Endodermal cell (in vitro differentiated cells): ENCODE data around the gene ING4. TPM values are rescaled to one million over a fixed set of nuclear protein-coding genes. Genes with fewer than 3 reads are reported as not detected.

ENCODE experiments used
- DNase-seq: peaks from one replicate; pipeline ENCODE4 v3.0.0-alpha.2; 2017
- H3K27ac ChIP-seq: 2 replicates; pipeline ENCODE4 v1.5.1; 2013; ENCODE audit warnings: mild to moderate bottlenecking, low read depth, low read length, moderate library complexity
- H3K27me3 ChIP-seq: 2 replicates; pipeline ENCODE4 v1.6.1; 2013; ENCODE audit warnings: mild to moderate bottlenecking, low read length, moderate library complexity; ENCODE audit not compliant: insufficient read depth, control insufficient read depth, poor library complexity, severe bottlenecking
- H3K36me3 ChIP-seq: 2 replicates; pipeline ENCODE4 v1.7.0; 2013; ENCODE audit warnings: mild to moderate bottlenecking, low read length, moderate library complexity; ENCODE audit not compliant: control insufficient read depth, insufficient read depth
- H3K4me1 ChIP-seq: one replicate; pipeline ENCODE4 v1.7.0; 2013; ENCODE audit warnings: low read length; ENCODE audit not compliant: control insufficient read depth, insufficient read depth
- H3K4me3 ChIP-seq: 2 replicates; pipeline ENCODE4 v1.5.1; 2013; ENCODE audit warnings: mild to moderate bottlenecking, low read length, moderate library complexity
- H3K9ac ChIP-seq: 2 replicates; pipeline ENCODE4 v1.6.1; 2013; ENCODE audit warnings: mild to moderate bottlenecking, low read length, moderate library complexity; ENCODE audit not compliant: poor library complexity, severe bottlenecking; ENCODE audit errors: extremely low read depth
- H3K9me3 ChIP-seq: 2 replicates; pipeline ENCODE4 v1.6.1; 2013; ENCODE audit warnings: mild to moderate bottlenecking, low read length, moderate library complexity; ENCODE audit not compliant: control insufficient read depth
- H3K27ac Mint-ChIP-seq: 2 replicates; pipeline ENCODE4 v1.8.0; 2020; ENCODE audit warnings: mixed read lengths
- H3K27me3 Mint-ChIP-seq: 2 replicates; pipeline ENCODE4 v1.8.0; 2021; ENCODE audit warnings: mild to moderate bottlenecking, mixed read lengths; ENCODE audit not compliant: insufficient read depth
- H3K36me3 Mint-ChIP-seq: 2 replicates; pipeline ENCODE4 v1.8.0; 2020; ENCODE audit warnings: low read depth, mixed read lengths
- H3K4me1 Mint-ChIP-seq: 2 replicates; pipeline ENCODE4 v1.8.0; 2020; ENCODE audit warnings: mixed read lengths
- H3K4me3 Mint-ChIP-seq: 2 replicates; pipeline ENCODE4 v1.8.0; 2020; ENCODE audit warnings: mild to moderate bottlenecking, moderate library complexity, mixed read lengths
- H3K9me3 Mint-ChIP-seq: 2 replicates; pipeline ENCODE4 v1.8.0; 2020; ENCODE audit warnings: mild to moderate bottlenecking, mixed read lengths
- CTCF ChIP-seq: fragments of 200-600 bp; sonication (generic); conservative IDR thresholded peaks from 2 replicates; pipeline ENCODE4 v1.5.0; 2021; ENCODE audit warnings: antibody characterized with exemption, mild to moderate bottlenecking
- WGBS, 2 experiments: methylation state at CpG; one replicate each; pipeline versions ENCODE4 v1.1.5 to v1.1.7; 2013; ENCODE audit warnings: missing lambda C conversion rate in 2 of 2, mixed read lengths in 1 of 2; ENCODE audit not compliant: insufficient coverage in 1 of 2, insufficient read length in 1 of 2; 5-methylcytosine and 5-hydroxymethylcytosine counted together
- total RNA-seq, 2 donors: library from RNA; stranded (reverse); fragmentation: NEBNext Ultra II Directional in 1 of 2; extraction: Animal tissue kit (Norgen Biotek cat#: 25700) in 1 of 2; gene quantifications; 2 replicates in 1 of 2; 3 replicates in 1 of 2; pipeline ENCODE4 v1.2.1, GENCODE V29; 2021

Gene ING4
- total RNA-seq, 2 donors from 2014 or later, result 30.5 to 60.3 TPM

GRCh38 chr12:6603095-6603567 lies 59.8 kb downstream of the ING4 start:
- H3K4me3 Mint-ChIP-seq, result no peak overlapping the region
- H3K4me3 ChIP-seq, result no peak overlapping the region

GRCh38 chr12:6602526-6602925 lies 60.4 kb downstream of the ING4 start:
- no peak overlapping the region for H3K27ac ChIP-seq
- Mint-ChIP-seq H3K9me3 (no peaks in the 10 kb centered on the region), H3K27ac (peak overlapping the region; percentile 1), H3K4me3 (no peak overlapping the region), H3K4me1 (peaks cover 30% of the 10 kb centered on the region), H3K27me3 (no peaks in the 10 kb centered on the region), H3K36me3 (peaks cover 75% of the 10 kb centered on the region)
- no peaks in the 10 kb centered on the region for H3K27me3 ChIP-seq
- no peaks in the 10 kb centered on the region for H3K9me3 ChIP-seq
- no peak for TF ChIP-seq CTCF
- no peak for DNase-seq
- no peak overlapping the region for H3K4me3 ChIP-seq
- 94 to 100% methylated on average over 3 of the region's 3 CpGs for WGBS, 2 experiments
- H3K9ac ChIP-seq, result no peak overlapping the region
- peaks cover 76% of the 10 kb centered on the region for H3K36me3 ChIP-seq
- peaks cover 4% of the 10 kb centered on the region for H3K4me1 ChIP-seq

More at GRCh38 chr12:6603095-6603567, 59.8 kb downstream of the ING4 start:
- no peak for TF ChIP-seq CTCF
- H3K4me1 Mint-ChIP-seq, result peaks cover 30% of the 10 kb centered on the region
- H3K9ac ChIP-seq, result no peak overlapping the region
- H3K36me3 Mint-ChIP-seq, result peaks cover 69% of the 10 kb centered on the region
- 68% methylated on average over 3 of the region's 6 CpGs; no CpG with 5 or more reads in 1 of the 2 experiments for WGBS, 2 experiments
- no peaks in the 10 kb centered on the region for H3K9me3 Mint-ChIP-seq
- peak overlapping the region; percentile 1 for H3K27ac Mint-ChIP-seq
- peaks cover 4% of the 10 kb centered on the region for H3K4me1 ChIP-seq
- peaks cover 70% of the 10 kb centered on the region for H3K36me3 ChIP-seq
- no peaks in the 10 kb centered on the region for H3K9me3 ChIP-seq
- no peaks in the 10 kb centered on the region for H3K27me3 ChIP-seq
- peak; percentile 67 for DNase-seq
- H3K27me3 Mint-ChIP-seq, result no peaks in the 10 kb centered on the region
- H3K27ac ChIP-seq, result peak overlapping the region; percentile 59

Other genes with a start within 250 kb of the ING4 start
- gene CD27, start 218.2 kb downstream of the ING4 start, total RNA-seq, result under 1 TPM in 1 of 2 donors, not detected in 1; 0.44 TPM
- gene TAPBPL, start 211.1 kb downstream of the ING4 start, total RNA-seq, result 1 to 10 TPM in 1 of 2 donors, under 1 TPM in 1; 0.55 to 1.4 TPM
- gene VAMP1, start 192.4 kb downstream of the ING4 start, total RNA-seq, result 10 to 100 TPM in 1 of 2 donors, 1 to 10 TPM in 1; 5.6 to 17.8 TPM
- 100 to 1,000 TPM; 196 to 450 TPM for gene MRPL51, start 169.9 kb downstream of the ING4 start, total RNA-seq
- gene NCAPD2, start 169.0 kb downstream of the ING4 start, total RNA-seq, result 100 to 1,000 TPM in 1 of 2 donors, 10 to 100 TPM in 1; 90.3 to 150 TPM
- gene GAPDH, start 128.6 kb downstream of the ING4 start, total RNA-seq, result 1,000 to 10,000 TPM; 2,848 to 5,273 TPM
- gene IFFO1, start 107.1 kb downstream of the ING4 start, total RNA-seq, result 10 to 100 TPM; 10.9 to 30.7 TPM
- gene NOP2, start 94.8 kb downstream of the ING4 start, total RNA-seq, result 100 to 1,000 TPM in 1 of 2 donors, 10 to 100 TPM in 1; 51.6 to 135 TPM
- gene CHD4, start 55.7 kb downstream of the ING4 start, total RNA-seq, result 100 to 1,000 TPM; 276 to 385 TPM
- gene LPAR5, start 27.2 kb downstream of the ING4 start, total RNA-seq, result under 1 TPM; 0.24 to 0.73 TPM
- gene ACRBP, start 15.7 kb downstream of the ING4 start, total RNA-seq, result 1 to 10 TPM; 1.9 to 3.9 TPM
- 100 to 1,000 TPM in 1 of 2 donors, 10 to 100 TPM in 1; 74.4 to 146 TPM for gene ZNF384, start 26.3 kb upstream of the ING4 start, total RNA-seq
- 1 to 10 TPM; 2.6 to 7.1 TPM for gene PIANP, start 37.7 kb upstream of the ING4 start, total RNA-seq
- 10 to 100 TPM; 43.3 to 69.2 TPM for gene COPS7A, start 60.9 kb upstream of the ING4 start, total RNA-seq
- gene MLF2, start 90.0 kb upstream of the ING4 start, total RNA-seq, result 100 to 1,000 TPM; 219 to 393 TPM
- 100 to 1,000 TPM; 637 to 888 TPM for gene PTMS, start 103.2 kb upstream of the ING4 start, total RNA-seq
- 1 to 10 TPM; 1.9 to 7.3 TPM for gene LAG3, start 109.4 kb upstream of the ING4 start, total RNA-seq
- 1 to 10 TPM in 1 of 2 donors, under 1 TPM in 1; 0.77 to 1.3 TPM for gene CD4, start 126.4 kb upstream of the ING4 start, total RNA-seq
- gene GPR162, start 158.7 kb upstream of the ING4 start, total RNA-seq, result 10 to 100 TPM; 14.7 to 15.0 TPM
- gene P3H3, start 165.3 kb upstream of the ING4 start, total RNA-seq, result 10 to 100 TPM; 58.4 to 63.1 TPM
- gene GNB3, start 177.8 kb upstream of the ING4 start, total RNA-seq, result 10 to 100 TPM; 10.0 to 17.1 TPM
- gene CDCA3, start 188.2 kb upstream of the ING4 start, total RNA-seq, result 10 to 100 TPM; 53.1 to 63.9 TPM
- 100 to 1,000 TPM; 120 to 257 TPM for gene USP5, start 189.0 kb upstream of the ING4 start, total RNA-seq
- gene TPI1, start 204.4 kb upstream of the ING4 start, total RNA-seq, result 1,000 to 10,000 TPM in 1 of 2 donors, 100 to 1,000 TPM in 1; 805 to 1,294 TPM
- gene SPSB2, start 210.2 kb upstream of the ING4 start, total RNA-seq, result 10 to 100 TPM; 34.6 to 36.5 TPM
- 10 to 100 TPM in 1 of 2 donors, 1 to 10 TPM in 1; 7.8 to 11.5 TPM for gene LRRC23, start 241.7 kb upstream of the ING4 start, total RNA-seq